ENCODE data around the gene CDC20B. TPM values are rescaled to one million over a fixed set of nuclear protein-coding genes. Genes with fewer than 3 reads are reported as not detected.

The CDC20B gene
- total and polyA plus RNA-seq, 2 experiments from 2014 or later: 0.20 TPM; not detected in 1

GRCh38 chr5:55064523-55064922 is 108.5 kb downstream of the CDC20B start:
- no peaks in the 10 kb centered on the region for H4K20me1 ChIP-seq (ENCODE audit: insufficient read depth)
- H3K4me3 ChIP-seq: no peak overlapping the region
- no peak overlapping the region for H3K4me2 ChIP-seq (ENCODE audit: unreplicated experiment)
- DNase-seq: no peak
- no peaks in the 10 kb centered on the region for H3K36me3 ChIP-seq (ENCODE audit: low read depth)
- H3K9me2 ChIP-seq (ENCODE audit: insufficient read depth): no peaks in the 10 kb centered on the region
- TF ChIP-seq EZH2phosphoT487 (IDR thresholded peaks at IDR 0.05; ENCODE audit: insufficient read depth, low read depth) (no peak), EZH2 (IDR thresholded peaks at IDR 0.05; ENCODE audit: insufficient read depth, poor library complexity, severe bottlenecking) (no peak)
- 82 to 96% methylated on average over 3 of the region's 3 CpGs for WGBS, 2 experiments (ENCODE audit: low coverage in 1 of 2, low lambda C conversion rate in 2 of 2, missing lambda C conversion rate in 2 of 2)
- no peaks in the 10 kb centered on the region for H3K79me2 ChIP-seq (ENCODE audit: insufficient read depth)
- no peak overlapping the region for H3K27ac ChIP-seq
- H3K27me3 ChIP-seq (replicated peaks; ENCODE audit: insufficient read depth): no peaks in the 10 kb centered on the region
- in situ Hi-C loops (cut with MboI): no loop called here
- no peaks in the 10 kb centered on the region for H3K9me3 ChIP-seq (ENCODE audit: low read depth)
- no peak overlapping the region for H3K9ac ChIP-seq
- H2AFZ ChIP-seq: no peak overlapping the region
- peaks cover 21% of the 10 kb centered on the region for H3K4me1 ChIP-seq (ENCODE audit: insufficient read depth)
- H3F3A ChIP-seq (ENCODE audit: insufficient read depth): peaks cover 14% of the 10 kb centered on the region

GRCh38 chr5:55063899-55064298 is 109.1 kb downstream of the CDC20B start:
- peak; percentile 41 for DNase-seq
- H3K9me3 ChIP-seq (ENCODE audit: low read depth): no peaks in the 10 kb centered on the region
- peaks cover 21% of the 10 kb centered on the region for H3K4me1 ChIP-seq (ENCODE audit: insufficient read depth)
- H3F3A ChIP-seq (ENCODE audit: insufficient read depth): peaks cover 14% of the 10 kb centered on the region
- H3K4me3 ChIP-seq: no peak overlapping the region
- no peaks in the 10 kb centered on the region for H3K27me3 ChIP-seq (replicated peaks; ENCODE audit: insufficient read depth)
- no peak for TF ChIP-seq EZH2 (IDR thresholded peaks at IDR 0.05; ENCODE audit: insufficient read depth, poor library complexity, severe bottlenecking)
- no peak for TF ChIP-seq EZH2phosphoT487 (IDR thresholded peaks at IDR 0.05; ENCODE audit: insufficient read depth, low read depth)
- 40 to 49% methylated on average over 2 of the region's 2 CpGs for WGBS, 2 experiments (ENCODE audit: low coverage in 1 of 2, low lambda C conversion rate in 2 of 2, missing lambda C conversion rate in 2 of 2)
- no peaks in the 10 kb centered on the region for H3K79me2 ChIP-seq (ENCODE audit: insufficient read depth)
- H3K36me3 ChIP-seq (ENCODE audit: low read depth): no peaks in the 10 kb centered on the region
- H2AFZ ChIP-seq: no peak overlapping the region; the same call in 1 of the 2 replicates
- H4K20me1 ChIP-seq (ENCODE audit: insufficient read depth): no peaks in the 10 kb centered on the region
- no peaks in the 10 kb centered on the region for H3K9me2 ChIP-seq (ENCODE audit: insufficient read depth)
- in situ Hi-C loops (cut with MboI): no loop called here
- H3K27ac ChIP-seq: peak overlapping the region; percentile 42
- peak overlapping the region; percentile 58 for H3K4me2 ChIP-seq (ENCODE audit: unreplicated experiment)
- H3K9ac ChIP-seq: no peak overlapping the region

GRCh38 chr5:55063220-55063863 is 109.6 kb downstream of the CDC20B start:
- H2AFZ ChIP-seq: no peak overlapping the region
- no peaks in the 10 kb centered on the region for H3K36me3 ChIP-seq (ENCODE audit: low read depth)
- peak overlapping the region; percentile 28; the same call in 1 of the 2 replicates for H3K4me3 ChIP-seq
- peaks cover 21% of the 10 kb centered on the region for H3K4me1 ChIP-seq (ENCODE audit: insufficient read depth)
- TF ChIP-seq EZH2 (IDR thresholded peaks at IDR 0.05; ENCODE audit: insufficient read depth, poor library complexity, severe bottlenecking): no peak
- no peak for TF ChIP-seq EZH2phosphoT487 (IDR thresholded peaks at IDR 0.05; ENCODE audit: insufficient read depth, low read depth)
- no peaks in the 10 kb centered on the region for H3K9me2 ChIP-seq (ENCODE audit: insufficient read depth)
- DNase-seq: peak; percentile 64
- no peak overlapping the region for H3K9ac ChIP-seq
- WGBS, 2 experiments (ENCODE audit: low coverage in 1 of 2, low lambda C conversion rate in 2 of 2, missing lambda C conversion rate in 2 of 2): 20% methylated on average over 5 of the region's 5 CpGs
- in situ Hi-C loops (cut with MboI): no loop called here
- H3K27me3 ChIP-seq (replicated peaks; ENCODE audit: insufficient read depth): no peaks in the 10 kb centered on the region
- no peaks in the 10 kb centered on the region for H3K9me3 ChIP-seq (ENCODE audit: low read depth)
- no peaks in the 10 kb centered on the region for H4K20me1 ChIP-seq (ENCODE audit: insufficient read depth)
- peaks cover 14% of the 10 kb centered on the region for H3F3A ChIP-seq (ENCODE audit: insufficient read depth)
- peak overlapping the region; percentile 42 for H3K27ac ChIP-seq
- no peaks in the 10 kb centered on the region for H3K79me2 ChIP-seq (ENCODE audit: insufficient read depth)
- peak overlapping the region; percentile 58 for H3K4me2 ChIP-seq (ENCODE audit: unreplicated experiment)

MicroRNAs encoded within 50 kb of the gene (microRNA counts, 767-probe panel; counts per million panel counts)
- microRNA hsa-miR-449a (447 counts per million, percentile 86 among the panel's probes with 10 or more counts), microRNA hsa-miR-449b-5p (447 counts per million, percentile 86 among the panel's probes with 10 or more counts), microRNA hsa-miR-449c-5p (447 counts per million, percentile 86 among the panel's probes with 10 or more counts)

Small RNA genes within 50 kb of the gene (microRNA-seq; reads per million reads assigned to microRNA genes)
- gene MIR449A (ENCODE audit: borderline number of aligned reads) (15.3 reads per million, percentile 24 among the genes with 10 or more reads in this experiment), gene MIR449B (ENCODE audit: borderline number of aligned reads) (not detected), gene MIR449C (ENCODE audit: borderline number of aligned reads) (not detected)

Small RNA genes within 50 kb of the gene (small RNA-seq; reads per million reads assigned to genes)
- not detected for gene MIR449A (ENCODE audit: low read depth, low replicate concordance)
- not detected for gene MIR449B (ENCODE audit: low read depth, low replicate concordance)
- gene MIR449C (ENCODE audit: low read depth, low replicate concordance): not detected

Other genes starting within 250 kb of the CDC20B start
- gene ESM1, start 187.6 kb downstream of the CDC20B start, total RNA-seq (2014; rRNA removed; shearing (Covaris generic)): 25.5 and 26.1 TPM in 2 replicates
- 11.8 and 12.2 TPM in 2 replicates for gene ESM1, start 187.6 kb downstream of the CDC20B start, polyA plus RNA-seq (2016; fragmentation: Nextera tagmentation; extraction: Ambion mirVana)
- not detected in 2 replicates for gene GZMK, start 148.9 kb downstream of the CDC20B start, total RNA-seq (2014; rRNA removed; shearing (Covaris generic))
- gene GZMK, start 148.9 kb downstream of the CDC20B start, polyA plus RNA-seq (2016; fragmentation: Nextera tagmentation; extraction: Ambion mirVana): not detected in 2 replicates
- gene GZMA, start 70.5 kb downstream of the CDC20B start, total RNA-seq (2014; rRNA removed; shearing (Covaris generic)): not detected in 2 replicates
- not detected in 2 replicates for gene GZMA, start 70.5 kb downstream of the CDC20B start, polyA plus RNA-seq (2016; fragmentation: Nextera tagmentation; extraction: Ambion mirVana)
- 233 and 241 TPM in 2 replicates for gene GPX8, start 13.0 kb downstream of the CDC20B start, total RNA-seq (2014; rRNA removed; shearing (Covaris generic))
- 235 and 237 TPM in 2 replicates for gene GPX8, start 13.0 kb downstream of the CDC20B start, polyA plus RNA-seq (2016; fragmentation: Nextera tagmentation; extraction: Ambion mirVana)
- gene MCIDAS, start 54.1 kb upstream of the CDC20B start, total RNA-seq (2014; rRNA removed; shearing (Covaris generic)): not detected in 2 replicates
- gene MCIDAS, start 54.1 kb upstream of the CDC20B start, polyA plus RNA-seq (2016; fragmentation: Nextera tagmentation; extraction: Ambion mirVana): not detected in 2 replicates
- 3.3 TPM in 1 of 2 replicates, not detected in the other for gene CCNO, start 60.4 kb upstream of the CDC20B start, total RNA-seq (2014; rRNA removed; shearing (Covaris generic))
- gene CCNO, start 60.4 kb upstream of the CDC20B start, polyA plus RNA-seq (2016; fragmentation: Nextera tagmentation; extraction: Ambion mirVana): 1.7 and 1.9 TPM in 2 replicates
- 33.6 and 35.8 TPM in 2 replicates for gene DHX29, start 134.5 kb upstream of the CDC20B start, total RNA-seq (2014; rRNA removed; shearing (Covaris generic))
- 65.6 and 70.2 TPM in 2 replicates for gene DHX29, start 134.5 kb upstream of the CDC20B start, polyA plus RNA-seq (2016; fragmentation: Nextera tagmentation; extraction: Ambion mirVana)
- 41.4 and 57.0 TPM in 2 replicates for gene MTREX, start 134.8 kb upstream of the CDC20B start, total RNA-seq (2014; rRNA removed; shearing (Covaris generic))
- 23.5 and 26.4 TPM in 2 replicates for gene MTREX, start 134.8 kb upstream of the CDC20B start, polyA plus RNA-seq (2016; fragmentation: Nextera tagmentation; extraction: Ambion mirVana)